ENCODE measurements around the gene SPTBN5. TPM values are rescaled to one million over a fixed set of nuclear protein-coding genes. Genes with fewer than 3 reads are reported as not detected.

SPTBN5 gene
- total RNA-seq, 1 experiment from 2014 or later, result 0.96 TPM

- no TSS peak for BruUV-seq (replicated peaks)
- ChIA-PET CTCF (no interaction called here), RAD21 (ENCODE audit: low non-redundant PET in 1 of 2, low total read pairs in 2 of 2, uncharacterized antibody in 2 of 2, unreplicated experiment in 2 of 2) (no interaction called here), POLR2A (no interaction called here)
- DNase-seq (ENCODE audit: low read depth, low spot score), result no peak
- no peaks in the 10 kb centered on the region for H3K36me3 ChIP-seq (ENCODE audit: control insufficient read depth in 1 of 2, insufficient read depth in 2 of 2, low read length in 2 of 2)
- no peak overlapping the region for H3K4me2 ChIP-seq (ENCODE audit: low read length)
- no peaks in the 10 kb centered on the region for H3K27me3 ChIP-seq (ENCODE audit: insufficient read depth, low read length)
- H3K9ac ChIP-seq (ENCODE audit: low read length), result no peak overlapping the region
- no peaks in the 10 kb centered on the region for H3K9me3 ChIP-seq (ENCODE audit: control insufficient read depth in 1 of 2, insufficient read depth in 1 of 2, low read depth in 1 of 2, low read length in 2 of 2)
- no peak overlapping the region for H2AFZ ChIP-seq (ENCODE audit: low read depth, low read length, poor library complexity, severe bottlenecking)
- peaks cover 27 to 30% of the 10 kb centered on the region in 2 experiments for H3K4me1 ChIP-seq (ENCODE audit: control insufficient read depth in 1 of 2, insufficient read depth in 2 of 2, low read length in 2 of 2)
- ATAC-seq, result no peak
- H3K27ac ChIP-seq (ENCODE audit: low read depth, low read length), result no peak overlapping the region
- TF ChIP-seq ZFX (IDR thresholded peaks at IDR 0.05) (no peak), ELF1 (IDR thresholded peaks at IDR 0.05; ENCODE audit: borderline replicate concordance, low read depth) (no peak), CTCF (IDR thresholded peaks at IDR 0.05 in 2 of 3, conservative IDR thresholded peaks at IDR 0.05 in 1 of 3; ENCODE audit: borderline replicate concordance in 1 of 3, insufficient read depth in 1 of 3, low read depth in 2 of 3, low read length in 2 of 3) (no peak), FOSL1 (IDR thresholded peaks at IDR 0.05; ENCODE audit: low read depth) (no peak), ATF3 (IDR thresholded peaks at IDR 0.05) (no peak), CBX3 (IDR thresholded peaks at IDR 0.05; ENCODE audit: low read depth) (no peak), EZH2phosphoT487 (IDR thresholded peaks at IDR 0.05; ENCODE audit: borderline replicate concordance) (no peak), RAD21 (IDR thresholded peaks at IDR 0.05; ENCODE audit: low read depth) (no peak), SP1 (IDR thresholded peaks at IDR 0.05; ENCODE audit: low read depth) (no peak), SRF (IDR thresholded peaks at IDR 0.05; ENCODE audit: low read depth) (no peak), EZH2 (IDR thresholded peaks at IDR 0.05) (no peak), SIN3A (IDR thresholded peaks at IDR 0.05; ENCODE audit: low read depth) (no peak), EGR1 (IDR thresholded peaks at IDR 0.05; ENCODE audit: low read depth) (no peak), YY1 (IDR thresholded peaks at IDR 0.05; ENCODE audit: extremely low read depth, insufficient replicate concordance, low read depth, low read length) (no peak), POLR2A (IDR thresholded peaks at IDR 0.05; ENCODE audit: borderline replicate concordance, extremely low read depth, insufficient read depth, insufficient read length) (no peak), JUND (IDR thresholded peaks at IDR 0.05) (no peak), TCF7L2 (IDR thresholded peaks at IDR 0.05; ENCODE audit: borderline replicate concordance, extremely low read depth, insufficient read depth, insufficient read length) (no peak)
- TF ChIP-seq, protein P1, sequence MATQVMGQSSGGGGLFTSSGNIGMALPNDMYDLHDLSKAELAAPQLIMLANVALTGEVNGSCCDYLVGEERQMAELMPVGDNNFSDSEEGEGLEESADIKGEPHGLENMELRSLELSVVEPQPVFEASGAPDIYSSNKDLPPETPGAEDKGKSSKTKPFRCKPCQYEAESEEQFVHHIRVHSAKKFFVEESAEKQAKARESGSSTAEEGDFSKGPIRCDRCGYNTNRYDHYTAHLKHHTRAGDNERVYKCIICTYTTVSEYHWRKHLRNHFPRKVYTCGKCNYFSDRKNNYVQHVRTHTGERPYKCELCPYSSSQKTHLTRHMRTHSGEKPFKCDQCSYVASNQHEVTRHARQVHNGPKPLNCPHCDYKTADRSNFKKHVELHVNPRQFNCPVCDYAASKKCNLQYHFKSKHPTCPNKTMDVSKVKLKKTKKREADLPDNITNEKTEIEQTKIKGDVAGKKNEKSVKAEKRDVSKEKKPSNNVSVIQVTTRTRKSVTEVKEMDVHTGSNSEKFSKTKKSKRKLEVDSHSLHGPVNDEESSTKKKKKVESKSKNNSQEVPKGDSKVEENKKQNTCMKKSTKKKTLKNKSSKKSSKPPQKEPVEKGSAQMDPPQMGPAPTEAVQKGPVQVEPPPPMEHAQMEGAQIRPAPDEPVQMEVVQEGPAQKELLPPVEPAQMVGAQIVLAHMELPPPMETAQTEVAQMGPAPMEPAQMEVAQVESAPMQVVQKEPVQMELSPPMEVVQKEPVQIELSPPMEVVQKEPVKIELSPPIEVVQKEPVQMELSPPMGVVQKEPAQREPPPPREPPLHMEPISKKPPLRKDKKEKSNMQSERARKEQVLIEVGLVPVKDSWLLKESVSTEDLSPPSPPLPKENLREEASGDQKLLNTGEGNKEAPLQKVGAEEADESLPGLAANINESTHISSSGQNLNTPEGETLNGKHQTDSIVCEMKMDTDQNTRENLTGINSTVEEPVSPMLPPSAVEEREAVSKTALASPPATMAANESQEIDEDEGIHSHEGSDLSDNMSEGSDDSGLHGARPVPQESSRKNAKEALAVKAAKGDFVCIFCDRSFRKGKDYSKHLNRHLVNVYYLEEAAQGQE (IDR thresholded peaks at IDR 0.05; ENCODE audit: low read depth), result no peak
- H4K20me1 ChIP-seq (ENCODE audit: insufficient read depth), result no peaks in the 10 kb centered on the region
- H3K79me2 ChIP-seq (ENCODE audit: insufficient read depth, low read length), result no peaks in the 10 kb centered on the region
- no peaks in the 10 kb centered on the region for H3K9me2 ChIP-seq (ENCODE audit: insufficient read depth)
- H3K4me3 ChIP-seq (replicated peaks in 1 of 2; ENCODE audit: low read depth in 1 of 2, low read length in 2 of 2), result no peak overlapping the region
- intact Hi-C loops (cut with micrococcal nuclease), result no loop called here
Observed at GRCh38 chr15:41891226-41891625, 2.6 kb downstream of the SPTBN5 start.

All from HCT116 (cell line).